ENCODE data around the gene NPVF. TPM values are rescaled to one million over a fixed set of nuclear protein-coding genes. Genes with fewer than 3 reads are reported as not detected.
A peak's percentile ranks its signal among the peaks of the same experiment; 100 is the strongest.

The NPVF gene
- total and polyA plus RNA-seq, 2 of the 4 experiments (the other 2 are of a cell fraction) = not detected

DNA sequence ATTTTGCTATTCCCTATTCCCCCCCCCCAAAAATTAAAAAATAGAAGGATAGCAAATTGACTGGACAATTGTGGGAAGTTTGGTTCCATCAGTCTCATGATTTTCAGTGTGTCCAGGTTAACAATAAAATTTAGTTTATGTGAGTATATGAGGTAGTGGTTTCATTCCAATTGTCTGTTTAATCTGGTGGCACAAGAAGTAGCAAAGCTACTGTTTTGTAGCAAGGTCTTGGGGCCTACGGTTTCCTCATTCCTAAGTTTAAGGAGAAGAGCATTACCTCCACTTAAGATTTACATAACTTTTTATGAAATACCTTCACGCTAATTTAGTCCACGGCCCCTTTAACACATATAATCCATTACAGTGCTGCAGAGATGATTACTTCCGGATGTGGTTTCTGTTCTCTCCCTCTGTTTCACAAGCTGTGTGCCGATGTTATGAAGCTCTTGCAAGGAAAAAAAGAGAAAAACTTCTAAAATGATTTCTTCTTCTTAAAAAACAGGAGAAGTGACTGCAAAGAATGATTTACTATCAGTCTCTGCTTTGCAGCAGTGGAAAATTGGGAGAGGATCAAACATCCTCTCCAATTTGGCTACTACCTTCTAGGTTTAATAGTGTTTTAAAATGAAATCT is 32.7 kb upstream of the NPVF start:
- no peak overlapping the region for H2BK5ac ChIP-seq (ENCODE audit: low read depth, low read length, poor library complexity, severe bottlenecking)
- no peaks in the 10 kb centered on the region for H3K4me1 ChIP-seq (ENCODE audit: control insufficient read depth, insufficient read depth, low read length)
- no TSS peak for BruUV-seq (replicated peaks)
- H3K79me1 ChIP-seq (ENCODE audit: low read depth in 1 of 2, low read length in 2 of 2) = no peaks in the 10 kb centered on the region
- H2BK20ac ChIP-seq (ENCODE audit: low read depth, low read length) = no peak overlapping the region
- H3K9me1 ChIP-seq (ENCODE audit: insufficient read depth, low read length) = no peaks in the 10 kb centered on the region
- ChIA-PET POLR2A (ENCODE audit: unreplicated experiment) (no interaction called here), CTCF (interaction anchor here (0.6 to 1.0 kb wide), 3 partner anchors 94 to 305 kb away, joined by 3 to 5 read pairs (median 4); no protein-coding TSS in a partner anchor)
- H3K9me3 ChIP-seq (ENCODE audit: control insufficient read depth, insufficient read depth, low read length) = no peaks in the 10 kb centered on the region
- dilution Hi-C loops (cut with HindIII; ENCODE audit: low sequenced_read_pairs, unreplicated experiment) = no loop called here
- H3K56ac ChIP-seq (ENCODE audit: extremely low read depth, insufficient read depth, low read length) = no peak overlapping the region
- peak; percentile 65; the same call in 1 of the 2 replicates for ATAC-seq (ENCODE audit: low read depth)
- no peak overlapping the region for H3K4me3 ChIP-seq (ENCODE audit: insufficient read depth, low read depth, low read length)
- intact Hi-C loops (cut with micrococcal nuclease) = no loop called here
- TF ChIP-seq POLR2A (IDR thresholded peaks at IDR 0.05; ENCODE audit: low read depth, low read length) = no peak
- no peak for TF ChIP-seq MAFK (IDR thresholded peaks at IDR 0.05; ENCODE audit: low read depth, low read length)
- no peak for TF ChIP-seq FOS (IDR thresholded peaks at IDR 0.05; ENCODE audit: low read depth, low read length)
- no peak for TF ChIP-seq MAZ (IDR thresholded peaks at IDR 0.05; ENCODE audit: borderline replicate concordance, low read depth, low read length)
- TF ChIP-seq CHD1 (IDR thresholded peaks at IDR 0.05; ENCODE audit: low read depth, low read length) = no peak
- TF ChIP-seq, protein P1, sequence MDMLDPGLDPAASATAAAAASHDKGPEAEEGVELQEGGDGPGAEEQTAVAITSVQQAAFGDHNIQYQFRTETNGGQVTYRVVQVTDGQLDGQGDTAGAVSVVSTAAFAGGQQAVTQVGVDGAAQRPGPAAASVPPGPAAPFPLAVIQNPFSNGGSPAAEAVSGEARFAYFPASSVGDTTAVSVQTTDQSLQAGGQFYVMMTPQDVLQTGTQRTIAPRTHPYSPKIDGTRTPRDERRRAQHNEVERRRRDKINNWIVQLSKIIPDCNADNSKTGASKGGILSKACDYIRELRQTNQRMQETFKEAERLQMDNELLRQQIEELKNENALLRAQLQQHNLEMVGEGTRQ (IDR thresholded peaks at IDR 0.05; ENCODE audit: low read depth, low read length) = no peak
- no peak for TF ChIP-seq MXI1 (IDR thresholded peaks at IDR 0.05; ENCODE audit: borderline replicate concordance, low read depth, low read length)
- no peak for TF ChIP-seq RAD21 (IDR thresholded peaks at IDR 0.05; ENCODE audit: low read length)
- no peak for TF ChIP-seq NFE2L2 (IDR thresholded peaks at IDR 0.05; ENCODE audit: low read depth, low read length)
- TF ChIP-seq, protein P2, sequence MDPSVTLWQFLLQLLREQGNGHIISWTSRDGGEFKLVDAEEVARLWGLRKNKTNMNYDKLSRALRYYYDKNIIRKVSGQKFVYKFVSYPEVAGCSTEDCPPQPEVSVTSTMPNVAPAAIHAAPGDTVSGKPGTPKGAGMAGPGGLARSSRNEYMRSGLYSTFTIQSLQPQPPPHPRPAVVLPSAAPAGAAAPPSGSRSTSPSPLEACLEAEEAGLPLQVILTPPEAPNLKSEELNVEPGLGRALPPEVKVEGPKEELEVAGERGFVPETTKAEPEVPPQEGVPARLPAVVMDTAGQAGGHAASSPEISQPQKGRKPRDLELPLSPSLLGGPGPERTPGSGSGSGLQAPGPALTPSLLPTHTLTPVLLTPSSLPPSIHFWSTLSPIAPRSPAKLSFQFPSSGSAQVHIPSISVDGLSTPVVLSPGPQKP (IDR thresholded peaks at IDR 0.05; ENCODE audit: borderline replicate concordance, low read depth, low read length) = no peak
- TF ChIP-seq, protein P3, sequence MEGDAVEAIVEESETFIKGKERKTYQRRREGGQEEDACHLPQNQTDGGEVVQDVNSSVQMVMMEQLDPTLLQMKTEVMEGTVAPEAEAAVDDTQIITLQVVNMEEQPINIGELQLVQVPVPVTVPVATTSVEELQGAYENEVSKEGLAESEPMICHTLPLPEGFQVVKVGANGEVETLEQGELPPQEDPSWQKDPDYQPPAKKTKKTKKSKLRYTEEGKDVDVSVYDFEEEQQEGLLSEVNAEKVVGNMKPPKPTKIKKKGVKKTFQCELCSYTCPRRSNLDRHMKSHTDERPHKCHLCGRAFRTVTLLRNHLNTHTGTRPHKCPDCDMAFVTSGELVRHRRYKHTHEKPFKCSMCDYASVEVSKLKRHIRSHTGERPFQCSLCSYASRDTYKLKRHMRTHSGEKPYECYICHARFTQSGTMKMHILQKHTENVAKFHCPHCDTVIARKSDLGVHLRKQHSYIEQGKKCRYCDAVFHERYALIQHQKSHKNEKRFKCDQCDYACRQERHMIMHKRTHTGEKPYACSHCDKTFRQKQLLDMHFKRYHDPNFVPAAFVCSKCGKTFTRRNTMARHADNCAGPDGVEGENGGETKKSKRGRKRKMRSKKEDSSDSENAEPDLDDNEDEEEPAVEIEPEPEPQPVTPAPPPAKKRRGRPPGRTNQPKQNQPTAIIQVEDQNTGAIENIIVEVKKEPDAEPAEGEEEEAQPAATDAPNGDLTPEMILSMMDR (conservative IDR thresholded peaks at IDR 0.05; ENCODE audit: low read depth, low read length) = no peak
- no peak for TF ChIP-seq SMC3 (IDR thresholded peaks at IDR 0.05; ENCODE audit: low read depth, low read length)
- TF ChIP-seq CEBPB (IDR thresholded peaks at IDR 0.05; ENCODE audit: low read depth, low read length) = no peak
- no peak for TF ChIP-seq BHLHE40 (IDR thresholded peaks at IDR 0.05; ENCODE audit: low read depth, low read length)
- no peak for TF ChIP-seq RFX5 (IDR thresholded peaks at IDR 0.05; ENCODE audit: low read depth, low read length)
- no peak for TF ChIP-seq RCOR1 (IDR thresholded peaks at IDR 0.05; ENCODE audit: insufficient replicate concordance, low read length)
- no peak overlapping the region for H2BK120ac ChIP-seq (ENCODE audit: low read depth, low read length)
- H3K18ac ChIP-seq (ENCODE audit: low read depth, low read length) = no peak overlapping the region
- H4K20me1 ChIP-seq (ENCODE audit: insufficient read depth, low read length) = no peaks in the 10 kb centered on the region
- H4K5ac ChIP-seq (ENCODE audit: low read depth, low read length) = no peak overlapping the region
- peaks cover 3% of the 10 kb centered on the region for H3K27me3 ChIP-seq (ENCODE audit: control insufficient read depth, insufficient read depth, low read length)
- H2AK5ac ChIP-seq (ENCODE audit: low read depth, low read length) = no peak overlapping the region
- no peak overlapping the region for H2AK9ac ChIP-seq (replicated peaks; ENCODE audit: low read depth, low read length, poor library complexity)
- peak; percentile 53 for DNase-seq
- H4K91ac ChIP-seq (ENCODE audit: insufficient read depth, low read depth, low read length) = no peak overlapping the region
- no peak overlapping the region for H3K4ac ChIP-seq (ENCODE audit: low read depth, low read length)
- H3K23ac ChIP-seq (ENCODE audit: low read depth, low read length) = no peak overlapping the region
- no peak overlapping the region for H2AFZ ChIP-seq (replicated peaks; ENCODE audit: low read length, poor library complexity)
- H3K14ac ChIP-seq (replicated peaks; ENCODE audit: low read depth, low read length) = no peak overlapping the region
- H4K8ac ChIP-seq (ENCODE audit: low read depth in 2 of 2, low read length in 2 of 2) = peak overlapping the region in 1 of 2 experiments; percentile 75; a peak in 1 of 4 replicates
- peak overlapping the region; percentile 79 for H3K4me2 ChIP-seq (ENCODE audit: low read depth, low read length)
- WGBS, 2 experiments (ENCODE audit: extremely low coverage in 2 of 2, insufficient read length in 1 of 2) = no CpG with 5 or more reads among the region's 5 CpGs
- in situ Hi-C loops (cut with MboI; ENCODE audit: low sequenced_read_pairs) = no loop called here
- H2BK15ac ChIP-seq (ENCODE audit: low read depth, low read length) = no peak overlapping the region
- no peaks in the 10 kb centered on the region for H3K36me3 ChIP-seq (ENCODE audit: control insufficient read depth, insufficient read depth, low read length)
- no peak overlapping the region; the same call in 1 of the 2 replicates for H3K9ac ChIP-seq (ENCODE audit: low read depth, low read length)
- no peak overlapping the region for H3K27ac ChIP-seq (ENCODE audit: insufficient read depth, low read length)

Measured in IMR-90 (cell line).